Calu3 (cell line): ENCODE measurements around the gene ARPP19. TPM values are rescaled to one million over a fixed set of nuclear protein-coding genes. Genes with fewer than 3 reads are reported as not detected.

ENCODE experiments used
- BruUV-seq: library from RNA; stranded (reverse); fragments of 400-500 nt; replicated peaks from 2 replicates; lab custom pipeline; 2021; lab: Mats Ljungman, UMichigan
- CTCF ChIA-PET: fragments of 300-600 bp; sonication (Branson Sonifier 250); formaldehyde crosslinking; loops from one replicate; lab custom pipeline; 2022; ENCODE audit warnings: antibody characterized with exemption; lab: Charles Lee
- DNase-seq: peaks from one replicate; pipeline ENCODE4 v3.0.0; 2022
- H3K27ac Mint-ChIP-seq: one replicate; pipeline ENCODE4 v1.8.0; 2022; ENCODE audit warnings: mixed read lengths; ENCODE audit not compliant: unreplicated experiment
- H3K27me3 Mint-ChIP-seq: one replicate; pipeline ENCODE4 v1.8.0; 2022; ENCODE audit warnings: mixed read lengths; ENCODE audit not compliant: unreplicated experiment
- H3K36me3 Mint-ChIP-seq: one replicate; pipeline ENCODE4 v1.8.0; 2022; ENCODE audit warnings: mild to moderate bottlenecking, moderate library complexity, mixed read lengths; ENCODE audit not compliant: insufficient read depth, unreplicated experiment
- H3K4me1 Mint-ChIP-seq: one replicate; pipeline ENCODE4 v1.8.0; 2022; ENCODE audit warnings: mild to moderate bottlenecking, low read depth, mixed read lengths; ENCODE audit not compliant: unreplicated experiment
- H3K4me3 Mint-ChIP-seq: one replicate; pipeline ENCODE4 v1.8.0; 2022; ENCODE audit warnings: mild to moderate bottlenecking, low read depth, moderate library complexity, mixed read lengths; ENCODE audit not compliant: unreplicated experiment
- H3K9me3 Mint-ChIP-seq: one replicate; pipeline ENCODE4 v1.8.0; 2022; ENCODE audit warnings: low read depth, mixed read lengths; ENCODE audit not compliant: unreplicated experiment
- CTCF ChIP-seq: fragments of 200-600 bp; IDR thresholded peaks from one replicate; pipeline ENCODE4 v1.8.0; 2022; ENCODE audit warnings: antibody characterized with exemption; ENCODE audit not compliant: unreplicated experiment
- intact Hi-C: fragments of 100-400 bp; cut with micrococcal nuclease; formaldehyde crosslinking; loops from one replicate; pipeline ENCODE4 v1.10.0; 2022; ENCODE audit not compliant: unreplicated experiment
- total RNA-seq: library from RNA; stranded (reverse); gene quantifications from 2 replicates; pipeline ENCODE4 v1.2.3, GENCODE V29; 2022

Gene ARPP19
- total RNA-seq, 1 experiment from 2014 or later, result 155 TPM

GRCh38 chr15:52506549-52506948 lies 62.3 kb downstream of the ARPP19 start:
- TF ChIP-seq CTCF, result no peak
- intact Hi-C loops, result no loop called here
- no peaks in the 10 kb centered on the region for H3K9me3 Mint-ChIP-seq
- H3K36me3 Mint-ChIP-seq, result no peaks in the 10 kb centered on the region
- no peak overlapping the region for H3K27ac Mint-ChIP-seq
- CTCF ChIA-PET, result no interaction called here
- H3K4me3 Mint-ChIP-seq, result no peak overlapping the region
- H3K4me1 Mint-ChIP-seq, result no peaks in the 10 kb centered on the region
- no peaks in the 10 kb centered on the region for H3K27me3 Mint-ChIP-seq
- DNase-seq, result no peak
- no TSS peak for BruUV-seq

GRCh38 chr15:52505151-52505550 lies 63.7 kb downstream of the ARPP19 start:
- H3K4me1 Mint-ChIP-seq, result no peaks in the 10 kb centered on the region
- no peaks in the 10 kb centered on the region for H3K36me3 Mint-ChIP-seq
- CTCF ChIA-PET, result no interaction called here
- TF ChIP-seq CTCF, result no peak
- intact Hi-C loops, result no loop called here
- no peaks in the 10 kb centered on the region for H3K27me3 Mint-ChIP-seq
- H3K9me3 Mint-ChIP-seq, result no peaks in the 10 kb centered on the region
- H3K27ac Mint-ChIP-seq, result no peak overlapping the region
- no peak for DNase-seq
- H3K4me3 Mint-ChIP-seq, result no peak overlapping the region
- BruUV-seq, result no TSS peak

- TF ChIP-seq CTCF, result no peak
- Mint-ChIP-seq H3K4me1 (no peaks in the 10 kb centered on the region), H3K36me3 (no peaks in the 10 kb centered on the region), H3K9me3 (no peaks in the 10 kb centered on the region), H3K4me3 (no peak overlapping the region), H3K27me3 (no peaks in the 10 kb centered on the region), H3K27ac (no peak overlapping the region)
- intact Hi-C loops, result no loop called here
- CTCF ChIA-PET, result interaction anchor here (0.6 kb wide), 1 partner anchor 171 kb away, joined by 7 read pairs; no protein-coding TSS in a partner anchor
- no peak for DNase-seq
- no TSS peak for BruUV-seq
These were observed 64.9 kb downstream of the ARPP19 start for GRCh38 chr15:52503788-52504496.

- CTCF ChIA-PET, result no interaction called here
- Mint-ChIP-seq H3K27ac (no peak overlapping the region), H3K4me3 (no peak overlapping the region), H3K4me1 (no peaks in the 10 kb centered on the region), H3K36me3 (no peaks in the 10 kb centered on the region), H3K27me3 (no peaks in the 10 kb centered on the region), H3K9me3 (no peaks in the 10 kb centered on the region)
- intact Hi-C loops, result no loop called here
- DNase-seq, result no peak
- no peak for TF ChIP-seq CTCF
- no TSS peak for BruUV-seq
These were observed 66.2 kb downstream of the ARPP19 start for GRCh38 chr15:52502608-52503007.
